Astrocyte (in vitro differentiated cells and primary cell): Measurements from ENCODE around the gene CCDC3. TPM values are rescaled to one million over a fixed set of nuclear protein-coding genes. Genes with fewer than 3 reads are reported as not detected.

Experiments
- DNase-seq: peaks from one replicate; pipeline ENCODE4 v3.0.0-alpha.2; 2010; ENCODE audit warnings: low read depth
- FAIRE-seq: peaks from 2 replicates; lab custom pipeline; 2011; peaks lifted over from hg19 to GRCh38; lab: Jason Lieb, UNC
- H2AFZ ChIP-seq: 2 replicates; pipeline ENCODE4 v1.6.0; 2012; ENCODE audit warnings: low read depth, low read length, inconsistent platforms
- H3K27ac ChIP-seq: 2 replicates; pipeline ENCODE4 v1.5.1; 2011; ENCODE audit warnings: low read depth, low read length, inconsistent platforms
- H3K27me3 ChIP-seq: 2 replicates; pipeline ENCODE4 v1.6.0; 2011; ENCODE audit warnings: low read length, inconsistent platforms; ENCODE audit not compliant: insufficient read depth
- H3K36me3 ChIP-seq: 2 replicates; pipeline ENCODE4 v1.5.1; 2011; ENCODE audit warnings: low read length, inconsistent platforms; ENCODE audit not compliant: insufficient read depth
- H3K4me1 ChIP-seq: 2 replicates; pipeline ENCODE4 v1.5.1; 2011; ENCODE audit warnings: low read length, inconsistent platforms; ENCODE audit not compliant: insufficient read depth
- H3K4me2 ChIP-seq: 2 replicates; pipeline ENCODE4 v1.6.0; 2012; ENCODE audit warnings: low read length, inconsistent platforms
- H3K4me3 ChIP-seq: 2 replicates; pipeline ENCODE4 v1.5.1; 2011; ENCODE audit warnings: low read depth, mild to moderate bottlenecking, low read length, inconsistent platforms; ENCODE audit not compliant: insufficient read depth
- H3K79me2 ChIP-seq: 2 replicates; pipeline ENCODE4 v1.6.0; 2012; ENCODE audit warnings: mild to moderate bottlenecking, low read length, inconsistent platforms; ENCODE audit not compliant: insufficient read depth
- H3K9ac ChIP-seq: 2 replicates; pipeline ENCODE4 v1.6.0; 2012; ENCODE audit warnings: mild to moderate bottlenecking, low read length, inconsistent platforms
- H3K9me3 ChIP-seq: 2 replicates; pipeline ENCODE4 v1.5.1; 2012; ENCODE audit warnings: low read depth, mild to moderate bottlenecking, low read length, inconsistent platforms; ENCODE audit not compliant: insufficient read depth
- H4K20me1 ChIP-seq: 2 replicates; pipeline ENCODE4 v1.6.0; 2012; ENCODE audit warnings: low read length, inconsistent platforms; ENCODE audit not compliant: insufficient read depth
- H3K27ac Mint-ChIP-seq: one replicate; pipeline ENCODE4 v1.8.0; 2021; ENCODE audit warnings: mild to moderate bottlenecking, mixed read lengths; ENCODE audit not compliant: unreplicated experiment
- H3K27me3 Mint-ChIP-seq: one replicate; pipeline ENCODE4 v1.8.0; 2021; ENCODE audit warnings: low read depth, mixed read lengths; ENCODE audit not compliant: unreplicated experiment
- H3K36me3 Mint-ChIP-seq: one replicate; pipeline ENCODE4 v1.8.0; 2021; ENCODE audit warnings: low read depth, mixed read lengths; ENCODE audit not compliant: unreplicated experiment
- H3K4me1 Mint-ChIP-seq: one replicate; pipeline ENCODE4 v1.8.0; 2021; ENCODE audit warnings: low read depth, mixed read lengths; ENCODE audit not compliant: unreplicated experiment
- H3K4me3 Mint-ChIP-seq: one replicate; pipeline ENCODE4 v1.8.0; 2021; ENCODE audit warnings: mild to moderate bottlenecking, moderate library complexity, mixed read lengths; ENCODE audit not compliant: unreplicated experiment
- H3K9me3 Mint-ChIP-seq: one replicate; pipeline ENCODE4 v1.8.0; 2021; ENCODE audit warnings: mild to moderate bottlenecking, mixed read lengths; ENCODE audit not compliant: unreplicated experiment
- CTCF ChIP-seq: IDR thresholded peaks from 2 replicates; pipeline ENCODE4 v1.5.1; 2011; ENCODE audit warnings: low read depth, mild to moderate bottlenecking, inconsistent platforms, low read length, moderate library complexity; ENCODE audit not compliant: insufficient read depth
- EZH2 ChIP-seq: IDR thresholded peaks from 2 replicates; pipeline ENCODE4 v1.6.1; 2012; ENCODE audit warnings: mild to moderate bottlenecking, low read length, inconsistent platforms; ENCODE audit not compliant: insufficient read depth
- total RNA-seq: library from RNA; stranded (reverse); gene quantifications from 2 replicates; pipeline ENCODE4 v1.2.1, GENCODE V29; 2021

CCDC3 gene
- total RNA-seq, 1 donor from 2014 or later, result 25.8 TPM

GRCh38 chr10:12905067-12905466 is 96.4 kb downstream of the CCDC3 start:
- Mint-ChIP-seq H3K4me3 (no peak overlapping the region), H3K27ac (no peak overlapping the region), H3K4me1 (peaks cover 4% of the 10 kb centered on the region), H3K36me3 (peaks cover 13% of the 10 kb centered on the region), H3K9me3 (peaks cover 5% of the 10 kb centered on the region), H3K27me3 (peaks cover 21% of the 10 kb centered on the region)
- Histone ChIP-seq H3K27ac (no peak overlapping the region), H3K4me1 (no peaks in the 10 kb centered on the region), H3K36me3 (no peaks in the 10 kb centered on the region), H3K9ac (no peak overlapping the region), H3K79me2 (no peaks in the 10 kb centered on the region), H2AFZ (no peak overlapping the region), H3K27me3 (no peaks in the 10 kb centered on the region), H3K9me3 (no peaks in the 10 kb centered on the region), H4K20me1 (no peaks in the 10 kb centered on the region), H3K4me3 (no peak overlapping the region), H3K4me2 (no peak overlapping the region)
- TF ChIP-seq EZH2 (no peak), CTCF (no peak)
- FAIRE-seq (no peak), DNase-seq (no peak)

GRCh38 chr10:12902851-12903358 is 98.6 kb downstream of the CCDC3 start:
- Mint-ChIP-seq H3K4me3 (no peak overlapping the region), H3K4me1 (peaks cover 4% of the 10 kb centered on the region), H3K27ac (no peak overlapping the region), H3K27me3 (peaks cover 15% of the 10 kb centered on the region), H3K9me3 (peaks cover 4% of the 10 kb centered on the region), H3K36me3 (peaks cover 15% of the 10 kb centered on the region)
- H2AFZ ChIP-seq, result no peak overlapping the region
- no peak overlapping the region for H3K4me2 ChIP-seq
- no peaks in the 10 kb centered on the region for H3K36me3 ChIP-seq
- DNase-seq (no peak), FAIRE-seq (no peak)
- no peak overlapping the region for H3K9ac ChIP-seq
- H3K79me2 ChIP-seq, result no peaks in the 10 kb centered on the region
- no peaks in the 10 kb centered on the region for H3K4me1 ChIP-seq
- H3K4me3 ChIP-seq, result no peak overlapping the region
- no peak overlapping the region for H3K27ac ChIP-seq
- no peaks in the 10 kb centered on the region for H4K20me1 ChIP-seq
- TF ChIP-seq CTCF (no peak), EZH2 (no peak)
- no peaks in the 10 kb centered on the region for H3K9me3 ChIP-seq
- no peaks in the 10 kb centered on the region for H3K27me3 ChIP-seq

- TF ChIP-seq CTCF (peak; percentile 86), EZH2 (no peak)
- Mint-ChIP-seq H3K9me3 (no peaks in the 10 kb centered on the region), H3K4me1 (peaks cover 4% of the 10 kb centered on the region), H3K4me3 (no peak overlapping the region), H3K36me3 (peaks cover 18% of the 10 kb centered on the region), H3K27ac (peak overlapping the region; percentile 49), H3K27me3 (peaks cover 14% of the 10 kb centered on the region)
- H3K4me1 ChIP-seq, result no peaks in the 10 kb centered on the region
- no peak overlapping the region for H2AFZ ChIP-seq
- no peak overlapping the region for H3K27ac ChIP-seq
- no peak overlapping the region for H3K9ac ChIP-seq
- H3K4me2 ChIP-seq, result no peak overlapping the region
- no peaks in the 10 kb centered on the region for H3K27me3 ChIP-seq
- H3K79me2 ChIP-seq, result no peaks in the 10 kb centered on the region
- no peaks in the 10 kb centered on the region for H4K20me1 ChIP-seq
- DNase-seq, result peak; percentile 25
- H3K36me3 ChIP-seq, result no peaks in the 10 kb centered on the region
- H3K9me3 ChIP-seq, result no peaks in the 10 kb centered on the region
- H3K4me3 ChIP-seq, result no peak overlapping the region
- FAIRE-seq, result peak; percentile 32
Observed at GRCh38 chr10:12902135-12902572, 99.4 kb downstream of the CCDC3 start.
